ENCODE data around the gene CACNA1G. TPM values are rescaled to one million over a fixed set of nuclear protein-coding genes. Genes with fewer than 3 reads are reported as not detected.
A peak's percentile ranks its signal among the peaks of the same experiment; 100 is the strongest.

The CACNA1G gene
- total RNA-seq, 1 donor from 2014 or later = 29.0 TPM

DNA sequence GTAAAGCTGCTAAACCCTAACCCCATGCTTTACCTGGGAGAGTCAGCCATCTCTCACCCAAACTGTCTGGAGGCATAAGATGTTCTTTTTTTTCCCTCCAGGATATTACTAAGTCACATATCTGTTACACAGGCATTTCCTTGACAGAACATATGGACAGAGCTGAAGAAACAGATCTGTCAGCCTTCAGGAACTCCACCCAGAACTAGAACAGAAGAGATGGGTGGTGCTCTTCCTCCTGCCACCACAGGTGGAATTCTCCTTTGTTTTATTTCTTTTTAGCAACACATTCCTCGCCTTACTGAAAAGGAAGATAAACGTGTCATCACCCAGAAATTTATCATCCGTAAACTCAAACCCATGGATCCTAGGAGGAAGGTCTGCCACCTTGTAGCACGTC is 43.5 kb upstream of the CACNA1G start:
- H3K4me3 Mint-ChIP-seq = no peak overlapping the region
- H3K9me3 Mint-ChIP-seq = no peaks in the 10 kb centered on the region
- H3K27me3 Mint-ChIP-seq (ENCODE audit: low read depth) = peaks cover 1% of the 10 kb centered on the region
- TF ChIP-seq, protein P1, sequence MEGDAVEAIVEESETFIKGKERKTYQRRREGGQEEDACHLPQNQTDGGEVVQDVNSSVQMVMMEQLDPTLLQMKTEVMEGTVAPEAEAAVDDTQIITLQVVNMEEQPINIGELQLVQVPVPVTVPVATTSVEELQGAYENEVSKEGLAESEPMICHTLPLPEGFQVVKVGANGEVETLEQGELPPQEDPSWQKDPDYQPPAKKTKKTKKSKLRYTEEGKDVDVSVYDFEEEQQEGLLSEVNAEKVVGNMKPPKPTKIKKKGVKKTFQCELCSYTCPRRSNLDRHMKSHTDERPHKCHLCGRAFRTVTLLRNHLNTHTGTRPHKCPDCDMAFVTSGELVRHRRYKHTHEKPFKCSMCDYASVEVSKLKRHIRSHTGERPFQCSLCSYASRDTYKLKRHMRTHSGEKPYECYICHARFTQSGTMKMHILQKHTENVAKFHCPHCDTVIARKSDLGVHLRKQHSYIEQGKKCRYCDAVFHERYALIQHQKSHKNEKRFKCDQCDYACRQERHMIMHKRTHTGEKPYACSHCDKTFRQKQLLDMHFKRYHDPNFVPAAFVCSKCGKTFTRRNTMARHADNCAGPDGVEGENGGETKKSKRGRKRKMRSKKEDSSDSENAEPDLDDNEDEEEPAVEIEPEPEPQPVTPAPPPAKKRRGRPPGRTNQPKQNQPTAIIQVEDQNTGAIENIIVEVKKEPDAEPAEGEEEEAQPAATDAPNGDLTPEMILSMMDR (IDR thresholded peaks at IDR 0.05; ENCODE audit: unreplicated experiment) = no peak
- DNase-seq (ENCODE audit: low spot score in 2 of 2, unreplicated experiment in 2 of 2) = no peak
- peaks cover 11% of the 10 kb centered on the region for H3K4me1 Mint-ChIP-seq
- H3K27ac Mint-ChIP-seq = no peak overlapping the region
- no peaks in the 10 kb centered on the region for H3K36me3 Mint-ChIP-seq

DNA sequence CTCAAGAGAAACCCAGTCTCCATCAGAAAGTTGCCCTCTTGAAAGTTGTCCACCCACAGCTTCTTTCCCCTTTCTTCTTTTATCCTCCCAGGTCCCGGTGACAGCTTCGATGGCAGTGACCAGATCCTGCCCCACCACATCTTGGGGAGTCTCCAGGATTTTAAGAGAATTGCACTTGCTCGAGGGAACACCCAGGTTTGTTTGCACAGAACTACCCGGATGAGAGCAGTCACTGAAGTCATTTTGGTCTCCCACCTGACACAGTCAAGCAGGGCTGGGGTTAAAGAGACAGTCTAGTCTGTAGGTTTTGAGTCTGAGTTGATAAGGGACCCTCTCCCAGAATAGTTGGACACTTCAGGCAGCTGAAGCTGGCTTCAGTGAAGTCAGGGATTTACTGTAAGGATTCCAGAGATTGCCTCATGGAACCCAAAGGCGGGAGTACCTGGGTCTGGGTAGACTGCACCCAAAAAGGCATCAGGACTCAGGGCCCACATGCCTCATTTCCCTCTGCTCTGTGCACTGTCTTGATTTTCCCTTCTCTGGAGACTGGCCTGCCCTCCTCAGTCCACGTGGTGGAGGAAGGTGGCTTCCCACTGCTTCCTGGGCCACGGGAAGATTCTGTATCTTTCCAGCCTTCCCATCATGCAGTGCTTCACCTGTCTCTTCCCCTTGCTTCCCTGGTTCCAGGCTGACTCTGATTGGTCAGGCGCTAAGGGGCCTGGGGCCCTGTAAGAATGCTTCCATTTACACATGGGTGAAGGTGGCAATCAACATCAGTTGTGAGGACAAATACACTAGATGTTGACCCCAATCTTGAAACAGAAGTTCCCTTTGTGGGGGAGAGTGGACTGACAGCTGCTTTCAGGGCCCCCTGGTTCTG is 42.8 kb upstream of the CACNA1G start:
- H3K27ac Mint-ChIP-seq = no peak overlapping the region
- no peak overlapping the region for H3K4me3 Mint-ChIP-seq
- H3K4me1 Mint-ChIP-seq = peaks cover 11% of the 10 kb centered on the region
- no peaks in the 10 kb centered on the region for H3K9me3 Mint-ChIP-seq
- DNase-seq (ENCODE audit: low spot score in 2 of 2, unreplicated experiment in 2 of 2) = no peak
- H3K36me3 Mint-ChIP-seq = no peaks in the 10 kb centered on the region
- H3K27me3 Mint-ChIP-seq (ENCODE audit: low read depth) = peaks cover 1% of the 10 kb centered on the region
- TF ChIP-seq, protein P1 (IDR thresholded peaks at IDR 0.05; ENCODE audit: unreplicated experiment) = no peak

GRCh38 chr17:50518384-50519023 is 42.0 kb upstream of the CACNA1G start:
- TF ChIP-seq, protein P1 (IDR thresholded peaks at IDR 0.05; ENCODE audit: unreplicated experiment) = no peak
- H3K4me1 Mint-ChIP-seq = peaks cover 9% of the 10 kb centered on the region
- H3K36me3 Mint-ChIP-seq = no peaks in the 10 kb centered on the region
- H3K27ac Mint-ChIP-seq = peak overlapping the region; percentile 34
- no peak for DNase-seq (ENCODE audit: low spot score in 2 of 2, unreplicated experiment in 2 of 2)
- H3K27me3 Mint-ChIP-seq (ENCODE audit: low read depth) = peaks cover 1% of the 10 kb centered on the region
- no peak overlapping the region for H3K4me3 Mint-ChIP-seq
- H3K9me3 Mint-ChIP-seq = no peaks in the 10 kb centered on the region

- Mint-ChIP-seq H3K36me3 (no peaks in the 10 kb centered on the region), H3K4me3 (no peak overlapping the region), H3K4me1 (peaks cover 6% of the 10 kb centered on the region), H3K27me3 (ENCODE audit: low read depth) (peaks cover 1% of the 10 kb centered on the region), H3K27ac (no peak overlapping the region), H3K9me3 (no peaks in the 10 kb centered on the region)
- DNase-seq (ENCODE audit: low spot score in 2 of 2, unreplicated experiment in 2 of 2) = no peak
- TF ChIP-seq, protein P1 (IDR thresholded peaks at IDR 0.05; ENCODE audit: unreplicated experiment) = no peak
Observed at GRCh38 chr17:50519141-50519834, 41.2 kb upstream of the CACNA1G start.

DNA sequence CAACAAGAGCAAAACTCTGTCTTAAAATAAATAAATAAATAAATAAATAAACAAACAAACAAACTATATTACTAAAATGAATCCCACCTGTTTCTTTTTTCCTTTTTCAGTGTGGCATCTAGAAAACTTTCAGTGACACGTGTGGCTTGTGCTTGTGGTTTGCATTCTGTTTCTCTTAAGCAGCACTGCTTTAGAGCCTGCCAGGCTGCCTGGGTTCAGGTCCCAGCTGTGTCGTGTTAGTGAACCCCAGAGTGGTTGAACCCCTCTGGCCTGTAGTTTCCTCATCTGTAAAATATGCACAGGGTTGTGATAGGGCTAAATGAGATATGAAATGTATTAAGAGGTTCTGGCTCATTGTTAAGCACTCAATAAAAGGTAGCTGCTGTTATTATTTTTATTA is 40.0 kb upstream of the CACNA1G start:
- H3K9me3 Mint-ChIP-seq = no peaks in the 10 kb centered on the region
- no peaks in the 10 kb centered on the region for H3K36me3 Mint-ChIP-seq
- H3K4me3 Mint-ChIP-seq = no peak overlapping the region
- TF ChIP-seq, protein P1 (IDR thresholded peaks at IDR 0.05; ENCODE audit: unreplicated experiment) = no peak
- peaks cover 1% of the 10 kb centered on the region for H3K27me3 Mint-ChIP-seq (ENCODE audit: low read depth)
- no peaks in the 10 kb centered on the region for H3K4me1 Mint-ChIP-seq
- H3K27ac Mint-ChIP-seq = no peak overlapping the region
- no peak for DNase-seq (ENCODE audit: low spot score in 2 of 2, unreplicated experiment in 2 of 2)

Measured in mesothelial cell of epicardium (in vitro differentiated cells).